ENCODE data around the gene INSL4.

Gene INSL4

DNA sequence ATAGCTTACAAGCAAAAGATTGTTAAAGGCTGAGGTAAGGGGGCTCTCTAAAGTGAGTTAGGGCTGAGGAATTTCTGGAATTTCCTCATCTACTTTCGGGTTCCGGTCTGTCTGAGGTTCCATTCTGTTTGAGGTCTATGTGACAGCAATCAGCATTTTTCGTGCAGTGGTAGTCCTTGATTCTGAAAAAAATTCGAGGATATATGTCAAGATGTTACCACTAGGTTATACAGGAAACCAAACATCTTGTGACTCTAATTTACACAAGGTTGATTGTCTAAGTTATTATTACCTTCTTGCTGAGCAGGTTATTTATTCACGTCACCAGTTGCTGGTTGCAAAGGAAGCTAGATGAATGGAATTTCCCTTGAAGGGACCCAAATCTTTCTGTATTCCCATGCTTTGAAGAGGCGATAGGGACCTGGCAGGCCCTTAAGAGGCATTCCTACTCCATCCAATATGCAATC, 38.1 kb downstream of the INSL4 start:
- DNase-seq (ENCODE audit: low spot score): no peak
- Histone ChIP-seq H3K27ac (no peak overlapping the region), H3K4me3 (no peak overlapping the region)
- TF ChIP-seq, protein P1, sequence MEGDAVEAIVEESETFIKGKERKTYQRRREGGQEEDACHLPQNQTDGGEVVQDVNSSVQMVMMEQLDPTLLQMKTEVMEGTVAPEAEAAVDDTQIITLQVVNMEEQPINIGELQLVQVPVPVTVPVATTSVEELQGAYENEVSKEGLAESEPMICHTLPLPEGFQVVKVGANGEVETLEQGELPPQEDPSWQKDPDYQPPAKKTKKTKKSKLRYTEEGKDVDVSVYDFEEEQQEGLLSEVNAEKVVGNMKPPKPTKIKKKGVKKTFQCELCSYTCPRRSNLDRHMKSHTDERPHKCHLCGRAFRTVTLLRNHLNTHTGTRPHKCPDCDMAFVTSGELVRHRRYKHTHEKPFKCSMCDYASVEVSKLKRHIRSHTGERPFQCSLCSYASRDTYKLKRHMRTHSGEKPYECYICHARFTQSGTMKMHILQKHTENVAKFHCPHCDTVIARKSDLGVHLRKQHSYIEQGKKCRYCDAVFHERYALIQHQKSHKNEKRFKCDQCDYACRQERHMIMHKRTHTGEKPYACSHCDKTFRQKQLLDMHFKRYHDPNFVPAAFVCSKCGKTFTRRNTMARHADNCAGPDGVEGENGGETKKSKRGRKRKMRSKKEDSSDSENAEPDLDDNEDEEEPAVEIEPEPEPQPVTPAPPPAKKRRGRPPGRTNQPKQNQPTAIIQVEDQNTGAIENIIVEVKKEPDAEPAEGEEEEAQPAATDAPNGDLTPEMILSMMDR (IDR thresholded peaks at IDR 0.05): no peak

DNA sequence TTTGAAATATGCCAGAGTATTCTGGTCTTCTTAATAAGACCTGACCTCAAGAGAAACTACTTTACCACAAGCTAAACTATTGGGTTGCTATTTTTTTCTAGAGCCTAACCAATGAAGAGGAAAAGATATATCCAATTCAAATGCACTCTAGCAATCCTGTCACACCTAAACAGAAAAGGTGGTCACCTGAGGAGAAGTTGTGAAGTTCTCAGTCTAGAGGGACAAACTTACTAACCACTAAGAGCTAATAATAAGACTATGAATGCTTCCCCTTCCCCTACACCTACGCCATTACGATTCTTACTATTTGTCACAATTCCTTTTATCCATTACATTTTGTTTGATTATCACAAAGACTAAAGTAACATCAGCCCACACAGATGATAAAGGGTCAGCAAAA, 43.6 kb downstream of the INSL4 start:
- Histone ChIP-seq H3K27ac (no peak overlapping the region), H3K4me3 (no peak overlapping the region)
- TF ChIP-seq, protein P1 (IDR thresholded peaks at IDR 0.05): no peak
- no peak for DNase-seq (ENCODE audit: low spot score)

- no peak overlapping the region for H3K27ac ChIP-seq
- no peak overlapping the region for H3K4me3 ChIP-seq
- TF ChIP-seq, protein P1 (IDR thresholded peaks at IDR 0.05): no peak
- DNase-seq (ENCODE audit: low spot score): no peak
These were observed 47.3 kb downstream of the INSL4 start for GRCh38 chr9:5278486-5278885.
